Right atrium auricular region (tissue), 2 donors: ENCODE results near the gene VEPH1. TPM values are rescaled to one million over a fixed set of nuclear protein-coding genes. Genes with fewer than 3 reads are reported as not detected.

Experiments
- DNase-seq: peaks from one replicate; pipeline ENCODE4 v3.0.0-alpha.2; 2019; ENCODE audit warnings: low spot score
- H3K27ac ChIP-seq, 2 donors: fragments of 200-600 bp; sonication (generic); 1 replicate in 1 of 2; 2 replicates in 1 of 2; pipeline ENCODE4 v1.5.1; 2016 to 2019
- H3K27me3 ChIP-seq, 2 donors: fragments of 200-600 bp; sonication (generic); one replicate each; pipeline versions ENCODE4 v1.5.1 to v1.6.0; 2017 to 2019
- H3K36me3 ChIP-seq: fragments of 200-600 bp; sonication (generic); one replicate; pipeline ENCODE4 v1.5.1; 2016
- H3K4me1 ChIP-seq, 2 donors: fragments of 200-600 bp; sonication (generic); one replicate each; pipeline versions ENCODE4 v1.5.1 to v1.6.0; 2017 to 2019
- H3K4me3 ChIP-seq, 2 donors: fragments of 200-600 bp; sonication (generic); 1 replicate in 1 of 2; 2 replicates in 1 of 2; pipeline ENCODE4 v1.5.1; 2017 to 2019; ENCODE audit warnings: mild to moderate bottlenecking in 1 of 2, moderate library complexity in 1 of 2
- H3K9me3 ChIP-seq, 2 donors: fragments of 200-600 bp; sonication (generic); one replicate each; pipeline ENCODE4 v1.5.1; 2019
- CTCF ChIP-seq, 2 donors: fragments of 200-600 bp; sonication (generic); IDR thresholded peaks; one replicate each; pipeline ENCODE4 v1.5.1; 2019; ENCODE audit warnings: antibody characterized with exemption in 2 of 2
- total RNA-seq, 2 donors: library from RNA; depleted of rRNA; stranded (reverse); fragments of >200 nt; gene quantifications; one replicate each; pipeline ENCODE4 v1.1.0, GENCODE V29; 2016

VEPH1 gene
- total RNA-seq, 2 donors from 2014 or later = 0.48 to 0.86 TPM

- TF ChIP-seq CTCF (IDR thresholded peaks at IDR 0.05) = no peak
- Histone ChIP-seq H3K4me1 (peaks cover 0 to 1% of the 10 kb centered on the region in 2 donors), H3K27ac (no peak overlapping the region), H3K9me3 (no peaks in the 10 kb centered on the region), H3K27me3 (no peaks in the 10 kb centered on the region), H3K36me3 (no peaks in the 10 kb centered on the region), H3K4me3 (no peak overlapping the region)
- DNase-seq = no peak
These were observed 261.6 kb downstream of the VEPH1 start for GRCh38 chr3:157241599-157241998.

GRCh38 chr3:157240408-157240807 is 262.8 kb downstream of the VEPH1 start:
- Histone ChIP-seq H3K9me3 (no peaks in the 10 kb centered on the region), H3K4me1 (no peaks in the 10 kb centered on the region), H3K27me3 (no peaks in the 10 kb centered on the region), H3K36me3 (no peaks in the 10 kb centered on the region), H3K4me3 (no peak overlapping the region), H3K27ac (no peak overlapping the region)
- no peak for TF ChIP-seq CTCF (IDR thresholded peaks at IDR 0.05)
- DNase-seq = no peak

GRCh38 chr3:157239082-157239704 is 264.0 kb downstream of the VEPH1 start:
- peak; percentile 46 to 79 for TF ChIP-seq CTCF (IDR thresholded peaks at IDR 0.05)
- Histone ChIP-seq H3K27me3 (no peaks in the 10 kb centered on the region), H3K36me3 (no peaks in the 10 kb centered on the region), H3K4me3 (no peak overlapping the region), H3K4me1 (no peaks in the 10 kb centered on the region), H3K9me3 (no peaks in the 10 kb centered on the region), H3K27ac (no peak overlapping the region)
- DNase-seq = no peak

- Histone ChIP-seq H3K27me3 (no peaks in the 10 kb centered on the region), H3K4me1 (no peaks in the 10 kb centered on the region), H3K4me3 (no peak overlapping the region), H3K9me3 (no peaks in the 10 kb centered on the region), H3K27ac (no peak overlapping the region), H3K36me3 (no peaks in the 10 kb centered on the region)
- no peak for TF ChIP-seq CTCF (IDR thresholded peaks at IDR 0.05)
- DNase-seq = no peak
These were observed 264.8 kb downstream of the VEPH1 start for GRCh38 chr3:157238457-157238856.

- H3K9me3 ChIP-seq = no peaks in the 10 kb centered on the region
- H3K4me3 ChIP-seq = no peak overlapping the region
- no peak overlapping the region for H3K27ac ChIP-seq
These were observed 265.3 kb downstream of the VEPH1 start for GRCh38 chr3:157237886-157238285.

More at GRCh38 chr3:157237886-157238285, 265.3 kb downstream of the VEPH1 start:
- H3K36me3 ChIP-seq = no peaks in the 10 kb centered on the region
- DNase-seq = no peak
- no peaks in the 10 kb centered on the region for H3K27me3 ChIP-seq
- TF ChIP-seq CTCF (IDR thresholded peaks at IDR 0.05) = no peak
- no peaks in the 10 kb centered on the region for H3K4me1 ChIP-seq
